GM21447 (cell line): ENCODE results near the gene PPA1.
"Not testable (repeated sequence)": the region's sequence is repeated elsewhere in the genome, so short reads cannot be mapped to it uniquely, and the experiment has no call there.

Source experiments
- ATAC-seq: cut with Tn5 transposase; IDR thresholded peaks from one replicate; pipeline ENCODE4 v1.9.1; 2021; ENCODE audit not compliant: unreplicated experiment

Gene PPA1

DNA sequence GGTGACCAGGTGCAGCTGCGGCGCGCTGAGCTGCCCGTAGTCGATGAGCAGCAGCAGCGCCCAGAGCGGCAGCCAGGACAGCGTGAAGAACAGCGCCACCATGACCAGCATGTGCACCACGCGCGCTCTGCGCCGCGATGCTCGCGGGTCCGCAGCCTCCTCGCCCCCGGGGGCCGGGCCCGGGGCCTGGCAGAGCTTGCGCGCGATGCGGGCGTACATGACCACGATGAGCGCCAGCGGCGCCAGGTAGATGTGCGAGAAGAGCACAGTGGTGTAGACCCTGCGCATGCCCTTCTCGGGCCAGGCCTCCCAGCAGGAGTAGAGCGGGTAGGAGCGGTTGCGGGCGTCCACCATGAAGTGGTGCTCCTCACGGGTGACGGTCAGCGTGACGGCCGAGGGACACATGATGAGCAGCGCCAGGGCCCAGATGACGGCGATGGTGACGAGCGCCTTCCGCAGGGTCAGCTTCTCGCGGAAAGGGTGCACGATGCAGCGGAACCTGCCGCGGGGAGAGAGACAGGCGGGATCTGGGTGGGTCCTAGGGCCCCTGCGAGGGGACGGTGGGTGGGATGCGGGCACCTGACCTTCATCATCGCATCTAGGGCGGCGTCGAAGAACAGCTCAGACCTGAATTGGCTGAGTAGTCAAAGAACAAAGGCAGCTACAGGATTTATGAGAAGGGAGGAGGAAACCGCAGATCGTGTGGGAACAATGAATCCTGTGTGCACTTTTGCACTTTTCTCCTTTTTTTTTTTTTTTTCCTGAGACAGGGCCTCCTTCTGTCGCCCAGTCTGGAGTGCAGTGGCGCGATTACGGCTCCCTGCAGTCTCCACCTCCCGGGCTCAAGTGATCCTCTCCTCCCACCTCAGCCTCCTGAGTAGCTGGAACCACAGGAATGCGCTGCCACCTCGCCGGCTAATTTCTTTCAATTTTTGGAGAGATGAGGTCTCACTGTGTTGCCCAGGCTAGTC, 22.4 kb upstream of the PPA1 start:
- ATAC-seq: no peak

DNA sequence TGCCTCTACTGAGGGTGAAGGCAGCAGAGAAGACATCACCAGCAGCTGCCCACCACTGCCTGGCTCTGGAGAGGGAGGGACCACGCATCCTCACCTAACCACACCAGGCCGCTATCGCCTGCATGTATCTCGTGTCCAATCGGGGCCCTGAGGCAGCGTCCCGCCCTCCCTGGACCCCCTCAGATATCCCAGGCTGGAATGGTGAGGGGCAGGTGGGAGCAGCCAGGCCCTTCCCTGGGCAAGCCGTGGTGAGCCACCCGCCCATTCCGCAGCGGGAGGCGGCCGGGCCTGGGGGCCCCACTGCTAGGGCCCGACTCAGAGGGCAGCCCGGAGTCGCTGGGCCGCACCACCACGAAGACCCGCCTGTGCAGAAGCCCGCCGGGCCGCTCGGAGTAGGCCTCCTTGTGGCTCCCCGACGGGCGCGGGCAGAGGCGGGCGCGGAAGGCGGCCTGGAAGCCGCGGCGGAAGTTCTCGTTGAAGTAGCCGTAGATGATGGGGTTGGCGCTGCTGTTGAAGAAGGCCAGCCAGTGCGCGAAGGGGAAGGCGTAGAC, 21.6 kb upstream of the PPA1 start:
- ATAC-seq: no peak

DNA sequence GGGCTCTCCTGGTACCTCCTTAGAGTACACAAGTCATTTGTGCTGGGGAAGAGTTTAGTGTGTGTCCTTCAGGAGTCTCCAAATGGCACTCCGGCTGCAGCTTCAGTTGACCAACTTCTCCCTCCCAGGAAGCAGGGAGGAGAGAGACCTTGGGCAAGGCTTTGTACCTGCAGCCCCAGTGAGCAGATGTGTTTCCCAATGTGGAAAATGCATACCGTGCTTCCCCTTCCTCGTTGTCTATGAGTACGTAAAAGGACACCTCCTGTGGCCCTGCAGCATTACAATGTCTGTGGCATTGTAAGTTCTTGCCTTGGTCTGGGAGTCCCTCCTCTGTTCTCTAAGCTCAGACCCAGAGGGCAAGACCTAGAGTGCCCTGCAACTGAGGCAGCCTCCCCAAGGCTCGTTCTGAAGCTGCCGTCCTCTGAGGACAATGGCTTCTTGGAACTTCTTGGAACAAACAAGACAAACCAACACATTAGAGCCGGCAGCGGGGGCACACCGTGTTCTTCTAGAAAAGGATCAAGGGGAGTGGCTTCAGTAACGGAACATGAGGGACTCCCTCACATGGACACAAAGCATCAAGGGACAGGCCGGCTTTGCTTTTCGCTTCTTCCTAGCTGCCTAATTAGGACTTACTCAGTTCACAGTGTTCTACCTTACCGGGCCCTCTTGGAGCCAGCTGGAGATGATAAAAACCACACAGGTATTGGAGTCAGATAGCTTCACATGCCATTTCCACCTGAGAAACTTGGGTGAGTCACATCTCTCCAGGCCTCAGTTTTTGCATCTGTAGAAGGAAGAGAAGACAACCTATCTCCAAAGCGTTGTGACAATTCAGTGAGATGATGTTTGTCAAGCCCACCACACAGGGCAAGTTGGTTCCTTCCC, 20.9 kb upstream of the PPA1 start:
- ATAC-seq: no peak

DNA sequence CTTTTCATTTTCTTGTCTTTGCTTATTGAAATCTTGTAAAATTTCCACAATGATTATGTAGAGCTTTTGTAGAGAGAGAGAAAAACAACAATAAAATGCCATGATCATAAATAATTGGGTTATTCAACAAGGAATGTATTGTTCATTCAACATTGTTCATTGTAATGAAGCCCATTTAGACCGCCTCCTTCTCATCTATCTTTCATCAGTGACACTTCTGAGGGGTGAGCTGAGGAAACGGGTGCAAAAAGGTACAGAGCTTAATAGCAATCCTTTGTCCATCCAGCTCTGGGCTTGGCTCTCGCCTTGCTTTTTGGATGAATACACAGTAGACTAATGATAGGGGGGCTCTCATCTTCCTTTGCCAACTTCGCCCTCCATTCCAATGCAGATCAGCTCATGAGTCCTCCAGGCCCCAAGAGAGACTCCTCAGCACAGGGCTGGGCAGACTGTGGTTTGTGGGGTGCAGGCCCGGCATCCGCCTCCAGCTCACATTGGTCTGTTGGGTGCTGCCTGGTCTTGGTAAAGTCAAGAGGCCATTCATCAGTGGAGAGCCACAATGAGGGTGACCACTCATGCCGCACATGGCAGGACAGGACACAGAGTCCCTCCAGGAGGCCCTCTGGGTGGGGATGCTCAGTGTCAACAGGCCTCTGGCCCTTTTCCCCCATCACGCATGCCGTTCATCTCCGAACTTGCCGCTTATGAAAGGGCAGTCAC, 17.9 kb upstream of the PPA1 start:
- no peak for ATAC-seq

DNA sequence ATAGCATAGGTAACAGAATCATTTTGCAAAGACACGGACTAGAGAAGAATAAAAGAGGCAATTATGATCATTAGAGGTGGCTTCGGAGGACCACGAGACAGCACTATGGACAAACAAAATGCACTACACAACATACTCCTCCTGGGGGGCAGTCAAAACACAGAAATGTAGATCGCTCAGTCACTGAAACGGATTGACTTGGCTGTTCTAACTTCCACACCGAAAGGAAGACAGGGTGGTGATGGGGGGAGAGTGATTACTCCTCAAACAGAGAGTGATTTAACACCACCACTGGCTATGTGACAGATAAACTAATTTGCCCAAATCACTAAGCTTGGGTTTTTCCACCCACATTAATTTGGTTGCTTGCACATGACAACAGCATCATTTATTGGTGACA, 14.1 kb upstream of the PPA1 start:
- ATAC-seq: no peak

DNA sequence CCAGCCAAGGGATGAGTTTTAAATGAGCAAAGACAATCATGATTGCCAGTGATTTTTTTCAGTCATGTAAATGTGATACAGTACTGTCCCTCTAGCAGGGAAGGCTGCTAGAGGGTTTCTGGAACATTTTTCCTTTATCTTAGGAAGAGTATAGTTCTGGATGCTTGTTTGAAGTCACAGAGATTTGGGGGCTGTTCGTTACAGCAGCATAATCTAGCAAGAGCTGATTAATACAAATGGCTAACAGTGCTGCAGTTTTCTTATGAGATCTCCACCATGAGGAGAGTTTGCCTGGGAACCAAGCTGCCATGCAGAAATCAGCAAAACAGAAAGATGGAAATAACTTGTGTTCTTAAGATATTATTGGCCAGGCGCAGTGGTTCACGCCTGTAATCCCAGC, 7.9 kb upstream of the PPA1 start:
- ATAC-seq: no peak

DNA sequence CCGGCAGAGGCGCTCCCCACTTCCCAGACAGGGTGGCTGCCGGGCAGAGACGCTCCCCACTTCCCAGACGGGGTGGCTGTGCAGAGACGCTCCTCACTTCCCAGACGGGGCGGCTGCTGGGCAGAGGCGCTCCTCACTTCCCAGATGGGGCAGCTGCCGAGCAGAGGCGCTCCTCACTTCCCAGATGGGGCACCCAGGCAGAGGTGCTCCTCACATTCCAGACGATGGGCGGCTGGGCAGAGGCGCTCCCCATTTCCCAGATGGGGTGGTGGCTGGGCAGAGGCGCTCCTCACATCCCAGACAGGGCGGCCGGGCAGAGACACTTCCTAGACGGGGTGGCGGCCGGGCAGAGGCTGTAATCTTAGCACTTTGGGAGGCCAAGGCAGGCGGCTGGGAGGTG, 6.8 kb upstream of the PPA1 start:
- not testable (repeated sequence) for ATAC-seq

DNA sequence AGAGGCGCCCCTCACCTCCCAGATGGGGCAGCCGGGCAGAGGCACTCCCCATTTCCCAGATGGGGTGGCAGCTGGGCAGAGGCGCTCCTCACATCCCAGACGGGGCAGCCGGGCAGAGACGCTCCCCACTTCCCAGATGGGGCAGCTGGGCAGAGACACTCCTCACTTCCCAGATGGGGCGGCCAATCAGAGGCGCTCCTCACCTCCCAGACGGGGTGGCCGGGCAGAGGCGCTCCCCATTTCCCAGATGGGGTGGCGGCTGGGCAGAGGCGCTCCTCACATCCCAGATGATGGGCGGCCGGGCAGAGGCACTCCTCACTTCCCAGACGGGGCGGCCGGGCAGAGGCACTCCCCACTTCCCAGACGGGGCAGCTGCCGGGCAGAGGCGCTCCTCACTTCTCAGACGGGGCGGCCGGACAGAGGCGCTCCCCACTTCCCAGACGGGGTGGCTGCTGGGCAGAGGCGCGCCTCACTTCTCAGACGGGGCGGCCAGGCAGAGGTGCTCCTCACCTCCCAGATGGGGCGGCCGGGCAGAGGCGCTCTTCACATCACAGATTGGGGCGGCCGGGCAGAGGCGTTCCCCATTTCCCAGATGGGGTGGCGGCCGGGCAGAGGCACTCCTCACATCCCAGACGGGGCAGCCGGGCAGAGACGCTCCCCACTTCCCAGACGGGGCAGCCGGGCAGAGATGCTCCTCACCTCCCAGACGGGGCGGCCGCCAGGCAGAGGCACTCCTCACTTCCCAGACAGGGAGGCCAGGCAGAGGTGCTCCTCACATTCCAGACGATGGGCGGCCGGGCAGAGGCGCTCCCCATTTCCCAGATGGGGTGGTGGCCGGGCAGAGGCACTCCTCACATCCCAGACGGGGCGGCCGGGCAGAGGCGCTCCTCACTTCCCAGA, 6.1 kb upstream of the PPA1 start:
- not testable (repeated sequence) for ATAC-seq

DNA sequence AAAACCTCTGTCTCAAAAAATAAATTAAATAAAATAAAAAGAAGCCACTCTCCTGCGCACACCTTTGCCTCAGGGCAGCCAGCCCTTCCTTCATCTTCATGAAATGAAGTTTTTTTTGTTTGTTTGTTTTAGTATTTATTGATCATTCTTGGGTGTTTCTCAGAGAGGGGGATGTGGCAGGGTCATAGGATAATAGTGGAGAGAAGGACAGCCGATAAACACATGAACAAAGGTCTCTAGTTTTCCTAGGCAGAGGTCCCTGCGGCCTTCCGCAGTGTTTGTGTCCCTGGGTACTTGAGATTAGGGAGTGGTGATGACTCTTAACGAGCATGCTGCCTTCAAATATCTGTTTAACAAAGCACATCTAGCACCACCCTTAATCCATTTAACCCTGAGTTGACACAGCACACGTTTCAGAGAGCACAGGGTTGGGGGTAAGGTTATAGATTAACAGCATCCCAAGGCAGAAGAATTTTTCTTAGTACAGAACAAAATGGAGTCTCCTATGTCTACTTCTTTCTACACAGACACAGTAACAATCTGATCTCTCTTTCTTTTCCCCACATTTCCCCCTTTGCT, 4.8 kb upstream of the PPA1 start:
- ATAC-seq: not testable (repeated sequence)

DNA sequence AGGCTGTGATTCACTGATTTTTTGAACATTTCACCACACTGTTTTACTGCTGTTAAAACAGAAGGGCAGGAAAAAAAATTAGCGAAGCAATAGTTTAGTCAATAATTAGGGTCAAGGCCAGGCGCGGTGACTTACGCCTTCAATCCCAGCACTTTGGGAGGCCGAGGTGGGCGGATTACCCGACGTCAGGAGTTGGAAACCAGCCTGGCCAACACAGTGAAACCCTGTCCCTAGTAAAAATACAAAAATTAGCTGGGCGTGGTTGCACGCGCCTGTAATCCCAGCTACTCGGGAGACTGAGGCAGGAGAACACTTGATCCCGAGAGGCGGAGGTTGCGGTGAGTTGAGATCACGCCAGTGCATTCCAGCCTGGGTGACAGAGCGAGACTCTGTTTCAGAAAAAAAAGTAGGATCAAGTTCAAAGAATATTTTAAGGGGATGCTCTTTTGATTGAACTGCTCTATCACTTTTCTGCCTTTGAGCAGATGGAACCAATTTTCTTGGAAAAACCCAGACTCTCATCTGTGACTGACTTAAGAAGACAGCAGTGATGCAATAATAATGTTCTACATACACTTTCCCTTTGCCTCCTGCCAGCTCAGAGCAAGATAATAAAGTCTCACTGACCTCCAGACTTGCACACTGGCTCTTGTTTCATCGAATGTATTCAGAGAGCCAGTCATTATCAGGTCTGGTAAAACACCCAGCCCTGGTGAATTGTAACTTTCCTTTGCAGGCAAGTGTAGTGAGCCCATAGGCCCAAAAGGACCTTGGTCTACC, 1.6 kb upstream of the PPA1 start:
- ATAC-seq: no peak

DNA sequence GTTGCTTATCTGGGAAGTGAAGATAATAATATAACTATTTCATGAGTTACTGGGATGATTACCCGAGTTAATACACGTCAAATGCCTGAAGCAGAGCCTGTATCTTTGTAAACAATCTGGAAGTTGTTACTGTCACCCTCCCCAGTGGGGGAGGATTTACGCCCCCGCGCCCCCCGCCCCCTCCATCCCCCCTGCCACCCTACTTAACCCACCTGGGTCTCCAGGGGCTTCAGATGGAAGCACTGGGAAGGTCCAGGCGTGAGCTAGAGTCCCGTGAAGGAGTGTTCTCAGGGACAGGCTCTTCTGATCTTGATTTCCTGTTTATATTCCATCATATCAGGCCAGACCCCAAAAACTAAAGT, 691 bp upstream of the PPA1 start:
- no peak for ATAC-seq

DNA sequence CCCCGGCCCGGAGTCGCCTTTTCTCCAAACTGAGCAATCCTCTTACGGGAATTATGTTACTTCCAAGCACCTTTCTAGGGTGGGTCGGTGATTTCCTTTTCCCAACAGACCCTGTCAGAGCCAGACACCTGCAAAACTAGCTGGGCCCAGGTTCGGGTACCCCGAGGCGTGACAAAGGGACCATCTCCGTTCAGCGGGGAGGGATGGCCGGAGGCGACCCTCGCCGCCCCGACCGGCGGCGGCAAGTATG, 445 bp downstream of the PPA1 start:
- no peak for ATAC-seq

DNA sequence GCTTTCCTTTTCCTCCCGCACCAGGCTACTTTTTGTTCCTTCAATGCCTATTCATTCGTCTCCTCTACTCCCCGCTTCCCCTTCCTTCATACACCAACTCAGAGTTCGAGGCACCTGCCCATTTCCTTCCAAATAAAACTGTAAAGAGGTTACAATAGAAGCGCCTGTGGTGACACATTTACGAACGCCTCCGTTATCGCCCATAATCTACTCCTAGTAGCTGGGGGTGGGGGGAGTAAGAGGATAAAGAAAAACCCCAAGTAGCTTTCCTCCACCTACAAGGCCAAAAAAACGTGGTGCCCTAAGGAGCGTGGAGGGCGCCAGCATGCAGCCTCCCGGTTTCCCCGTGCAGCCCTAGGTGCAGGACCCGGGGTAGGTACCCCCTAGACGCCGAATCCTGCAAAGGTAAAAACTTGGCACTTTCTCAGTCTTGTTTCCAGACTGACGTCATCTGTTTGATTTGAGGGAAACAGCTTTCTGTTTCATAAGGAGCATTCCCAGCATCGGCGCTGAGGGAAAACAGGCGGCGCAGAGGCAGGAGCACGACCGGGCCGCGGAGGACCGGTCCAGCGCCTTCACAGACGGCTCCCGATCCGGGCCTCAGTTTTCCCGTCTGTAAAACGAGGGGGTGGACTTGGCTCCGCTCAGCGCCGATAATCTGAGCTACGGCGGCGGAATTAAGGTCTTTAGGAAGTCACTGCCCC, 922 bp downstream of the PPA1 start:
- peak; percentile 19 for ATAC-seq

DNA sequence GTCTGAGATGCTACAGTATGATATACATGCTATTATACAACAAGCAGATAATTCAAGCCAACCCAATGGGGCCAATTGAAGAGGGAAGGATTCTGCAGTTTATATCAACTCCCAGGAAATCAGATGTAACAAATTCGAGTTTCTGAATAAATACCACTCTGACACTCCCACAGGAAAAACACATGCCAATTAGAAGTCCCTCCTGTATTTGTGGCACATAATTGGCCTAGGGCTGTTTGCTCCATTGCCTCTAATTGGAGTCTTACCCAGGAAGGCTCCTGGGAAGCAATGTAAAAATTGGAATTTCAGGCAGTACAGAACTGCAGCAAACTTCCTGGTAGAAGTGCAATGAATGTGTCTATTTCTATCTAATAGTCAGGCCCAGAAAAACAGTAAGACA, 4.7 kb downstream of the PPA1 start:
- ATAC-seq: no peak

DNA sequence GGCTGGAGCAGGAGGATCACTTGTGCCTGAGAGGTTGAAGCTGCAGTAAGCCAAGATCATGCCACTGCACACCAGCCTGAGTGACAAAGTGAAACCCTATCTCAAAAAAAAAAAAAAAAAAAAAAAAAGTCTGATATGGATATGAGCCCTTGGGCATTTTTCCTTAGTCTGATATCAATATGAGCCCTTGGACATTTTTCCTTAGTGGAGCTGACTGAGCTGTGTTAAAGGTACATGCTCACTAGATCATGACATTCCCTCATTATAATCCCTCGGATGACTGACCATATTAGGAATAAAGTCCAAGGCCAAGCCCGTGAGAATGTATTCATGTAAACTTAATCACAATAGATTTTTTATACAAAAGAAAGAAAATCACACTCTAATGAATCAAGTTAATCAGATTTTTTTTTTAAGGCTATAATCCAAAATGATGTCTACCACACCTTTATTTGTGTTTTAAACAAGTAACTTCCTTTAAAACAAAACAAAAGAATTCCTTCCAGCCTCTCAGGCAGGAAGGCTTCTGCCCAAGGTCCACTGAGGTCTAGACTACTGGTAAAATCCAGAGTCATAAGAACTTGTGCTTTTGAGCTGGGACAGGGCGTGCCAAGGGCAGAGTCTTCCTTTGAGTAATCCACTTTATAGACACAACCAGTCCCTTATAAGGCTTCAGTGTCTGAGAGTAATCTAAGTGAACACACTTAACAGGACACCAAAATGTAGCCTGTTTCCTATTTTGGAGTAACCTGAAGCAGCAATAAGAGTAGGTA, 5.5 kb downstream of the PPA1 start:
- ATAC-seq: no peak

DNA sequence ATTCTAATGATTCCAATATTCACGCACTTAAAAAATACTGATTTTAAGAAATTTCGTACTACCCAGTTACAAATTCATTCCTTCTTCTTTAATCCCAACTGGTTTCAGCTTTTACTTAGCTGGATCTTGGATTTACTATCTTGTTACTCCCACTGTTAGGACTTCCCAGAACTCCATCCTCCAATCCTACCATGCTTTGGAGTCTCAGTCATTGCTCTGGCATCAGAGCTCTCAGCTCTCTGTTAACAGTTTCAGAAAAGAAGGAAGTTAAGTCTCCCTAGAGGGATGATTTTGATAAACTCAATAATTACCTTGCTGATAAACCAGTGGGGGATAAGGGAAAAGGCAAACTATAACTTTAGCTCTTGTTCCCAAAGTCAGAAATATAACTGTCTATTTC, 9.5 kb downstream of the PPA1 start:
- ATAC-seq: no peak

DNA sequence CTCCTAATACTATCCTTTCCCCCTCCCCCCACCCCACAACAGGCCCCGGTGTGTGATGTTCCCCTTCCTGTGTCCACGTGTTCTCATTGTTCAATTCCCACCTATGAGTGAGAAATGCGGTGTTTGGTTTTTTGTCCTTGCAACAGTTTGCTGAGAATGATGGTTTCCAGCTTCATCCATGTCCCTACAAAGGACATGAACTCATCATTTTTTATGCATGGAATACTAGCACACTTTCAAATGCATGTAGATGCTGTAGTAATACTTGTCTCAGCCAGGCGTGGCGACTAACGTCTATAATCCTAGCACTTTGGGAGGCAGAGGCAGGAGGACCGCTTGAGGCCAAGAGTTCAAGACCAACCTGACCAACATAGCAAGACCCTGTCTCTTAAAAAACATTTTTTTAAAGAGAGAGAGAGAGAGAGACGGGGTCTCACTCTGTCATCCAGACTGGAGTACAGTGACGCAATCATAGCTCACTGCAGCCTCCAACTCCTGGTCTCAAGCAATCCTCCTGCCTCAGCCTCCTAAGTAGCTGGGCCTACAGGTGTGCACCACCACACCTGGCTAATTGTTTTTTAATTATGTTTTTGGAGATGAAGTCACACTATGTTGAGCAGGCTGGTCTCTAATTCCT, 10.3 kb downstream of the PPA1 start:
- ATAC-seq: not testable (repeated sequence)
